ENCODE results near the gene SLC39A8.
"Not testable (repeated sequence)": the region's sequence is repeated elsewhere in the genome, so short reads cannot be mapped to it uniquely, and the experiment has no call there.

SLC39A8 gene

DNA sequence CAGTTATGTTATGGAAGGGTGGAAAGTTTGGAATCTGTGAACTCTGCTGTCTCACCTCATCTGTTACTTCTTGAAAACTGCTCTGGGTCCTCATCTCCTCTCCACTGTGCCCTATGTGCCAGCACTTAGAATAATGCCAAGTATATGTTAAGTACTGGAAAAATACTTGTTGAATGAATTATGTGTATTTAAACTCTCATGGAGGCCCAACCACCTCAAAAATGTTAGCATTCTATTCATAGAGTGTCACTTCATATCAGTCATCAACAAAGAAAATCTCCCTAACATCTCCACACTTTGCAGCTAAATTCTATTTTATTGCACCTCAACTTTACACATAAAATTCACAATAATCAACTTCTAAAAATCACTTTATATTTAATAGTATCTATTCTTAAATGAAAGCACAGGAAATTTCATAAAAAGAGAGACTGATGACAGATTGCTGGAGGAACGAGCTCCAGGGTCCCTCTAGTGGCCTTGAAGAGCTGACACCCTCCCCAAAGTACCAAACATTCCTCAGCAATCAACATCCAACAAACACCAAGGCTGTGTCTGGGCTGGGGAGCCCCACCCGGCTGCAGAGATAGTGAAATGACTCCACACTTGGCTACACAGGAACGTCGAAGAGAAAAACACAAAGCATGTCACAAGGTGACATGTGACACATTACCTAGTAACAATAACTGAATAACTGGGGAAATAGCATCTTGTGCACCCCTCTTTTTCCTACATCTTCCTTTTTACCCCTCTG is 45.8 kb downstream of the SLC39A8 start:
- no peak for DNase-seq (ENCODE audit: low read depth)

GRCh38 chr4:102298716-102299115 is 46.6 kb downstream of the SLC39A8 start:
- no peak for DNase-seq (ENCODE audit: low read depth)

DNA sequence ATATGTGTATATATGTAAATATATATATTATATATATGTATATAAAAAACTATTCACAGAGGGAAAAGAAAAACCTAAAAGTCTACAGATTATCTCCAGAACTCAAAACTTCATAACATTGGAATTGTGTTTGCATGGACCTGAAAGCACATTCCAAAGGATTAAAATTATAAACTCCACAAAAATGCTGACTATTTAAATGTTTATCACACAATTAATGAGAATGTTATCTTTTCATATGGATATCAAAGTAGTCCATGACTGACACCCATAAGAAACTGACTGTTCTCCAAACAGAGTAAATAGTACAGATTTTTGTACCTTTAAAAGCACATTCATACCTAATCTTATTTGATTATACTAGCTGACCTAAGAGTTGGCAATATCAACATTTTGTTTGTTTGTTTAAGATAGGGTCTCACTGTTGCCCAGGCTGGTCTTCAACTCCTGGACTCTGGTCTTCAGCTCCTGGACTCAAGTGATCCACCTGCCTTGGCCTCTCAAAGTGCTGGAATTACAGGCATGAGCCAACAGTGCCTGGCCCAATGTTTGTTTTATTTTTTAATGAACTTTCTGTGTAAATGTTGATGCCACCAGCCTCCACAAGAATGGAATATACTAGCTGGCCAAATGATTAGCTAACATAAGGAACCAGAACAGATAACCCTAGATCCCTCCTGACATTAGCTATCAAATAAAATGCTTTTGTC is 50.0 kb downstream of the SLC39A8 start:
- no peak for DNase-seq (ENCODE audit: low read depth)

DNA sequence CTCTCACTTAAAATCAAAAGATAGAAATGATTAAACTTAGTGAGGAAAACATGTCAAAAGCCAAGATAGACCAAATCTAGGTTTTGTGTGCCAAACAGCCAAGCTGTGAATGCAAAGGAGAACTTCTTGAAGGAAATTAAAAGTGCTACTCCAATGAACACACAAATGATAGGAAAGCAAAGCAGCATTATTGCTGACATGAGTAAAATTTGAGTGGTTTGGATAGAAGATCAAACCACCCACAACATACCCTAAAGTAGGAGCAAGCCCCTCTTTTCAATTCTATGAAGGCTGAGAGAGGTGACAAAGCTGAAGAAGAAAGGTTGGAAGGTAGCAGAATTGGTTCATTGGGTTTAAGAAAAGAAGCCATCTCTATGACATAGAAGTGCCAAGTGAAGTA is 56.8 kb downstream of the SLC39A8 start:
- no peak for DNase-seq (ENCODE audit: low read depth)

- DNase-seq (ENCODE audit: low read depth), result no peak
Measured at GRCh38 chr4:102285831-102286230, 59.5 kb downstream of the SLC39A8 start.

DNA sequence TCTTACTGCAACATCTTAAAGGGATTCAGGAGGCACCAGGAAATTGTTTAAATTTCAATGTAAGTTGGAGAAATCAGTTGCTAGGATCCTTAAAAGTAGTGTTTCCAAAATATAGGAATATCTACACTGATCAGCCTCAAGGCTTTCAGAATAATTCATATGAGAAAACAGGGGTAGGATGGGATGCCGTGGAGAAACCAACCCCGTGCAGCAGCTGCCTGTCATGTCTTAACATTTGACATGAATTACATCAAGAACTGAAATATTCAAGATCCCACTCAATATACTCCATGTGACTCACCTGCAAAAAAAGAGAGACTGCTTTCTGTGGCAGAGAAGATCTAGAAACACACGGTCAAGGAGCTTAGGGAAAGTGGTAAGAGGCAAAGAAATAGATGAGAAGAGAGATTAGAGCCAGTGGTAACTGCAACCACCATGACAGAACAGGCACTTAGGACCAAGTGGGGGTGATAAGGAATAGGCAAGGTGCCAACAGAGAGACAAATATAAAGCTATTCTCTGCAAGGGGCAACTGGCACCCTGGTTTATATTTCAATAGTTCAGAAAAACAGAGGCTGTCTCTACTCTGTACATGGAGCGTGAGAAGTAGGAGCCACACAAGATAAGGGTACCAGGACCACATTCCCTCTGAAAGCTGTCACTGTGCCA is 64.0 kb downstream of the SLC39A8 start:
- DNase-seq (ENCODE audit: low read depth), result no peak

DNA sequence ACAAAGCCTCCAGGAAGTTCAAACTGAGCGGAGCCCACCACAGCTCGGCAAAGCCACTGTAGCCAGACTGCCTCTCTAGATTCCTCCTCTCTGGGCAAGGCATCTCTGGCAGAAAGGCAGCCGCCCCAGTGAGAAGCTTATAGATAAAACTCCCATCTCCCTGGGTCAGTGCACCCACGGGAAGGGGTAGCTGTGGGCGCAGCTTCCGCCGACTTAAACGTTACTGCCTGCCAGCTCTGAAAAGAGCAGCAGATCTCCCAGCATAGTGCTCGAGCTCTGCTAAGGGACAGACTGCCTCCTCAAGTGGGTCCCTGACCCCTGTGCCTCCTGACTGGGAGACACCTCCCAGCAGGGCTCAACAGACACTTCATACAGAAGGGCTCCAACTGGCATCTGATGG is 72.0 kb downstream of the SLC39A8 start:
- not testable (repeated sequence) for DNase-seq (ENCODE audit: low read depth)

DNA sequence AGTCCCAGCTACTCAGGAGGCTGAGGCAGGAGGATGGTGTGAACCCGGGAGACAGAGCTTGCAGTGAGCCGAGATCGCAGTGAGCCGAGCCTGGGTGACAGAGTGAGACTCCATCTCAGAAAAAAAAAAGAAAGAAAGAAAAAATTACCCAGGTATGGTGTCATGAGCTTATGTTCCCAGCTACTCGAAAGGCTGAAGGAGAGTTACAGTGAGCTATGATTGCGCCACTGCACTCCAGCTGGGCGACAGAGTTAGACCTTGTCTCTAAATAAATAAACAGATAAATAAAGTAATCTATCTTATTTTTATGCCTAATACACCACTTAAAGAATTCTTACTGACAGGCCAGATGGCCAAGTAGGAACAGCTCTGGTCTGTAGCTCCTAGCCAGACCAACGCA is 73.0 kb downstream of the SLC39A8 start:
- no peak for DNase-seq (ENCODE audit: low read depth)

DNA sequence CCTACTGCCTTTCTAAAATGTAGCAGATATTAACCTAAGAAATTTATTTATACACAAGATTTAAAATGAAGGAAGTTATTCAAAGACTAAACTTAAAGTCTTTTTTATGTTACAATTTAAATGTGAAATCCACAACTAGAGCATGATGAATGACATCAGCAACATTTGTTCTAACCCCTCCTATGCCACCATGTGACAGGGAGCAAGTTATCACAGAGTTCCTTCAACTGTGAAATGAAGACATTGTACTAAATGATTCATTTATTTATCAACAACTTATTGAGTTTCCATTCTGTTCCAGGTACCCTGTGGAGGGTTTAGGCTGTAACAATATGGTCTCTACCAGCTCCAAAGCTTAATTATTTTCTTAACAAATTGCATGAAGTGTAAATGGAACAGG is 76.9 kb downstream of the SLC39A8 start:
- no peak for DNase-seq (ENCODE audit: low read depth)

GRCh38 chr4:102263024-102263787 is 82.1 kb downstream of the SLC39A8 start:
- DNase-seq (ENCODE audit: low read depth), result no peak

DNA sequence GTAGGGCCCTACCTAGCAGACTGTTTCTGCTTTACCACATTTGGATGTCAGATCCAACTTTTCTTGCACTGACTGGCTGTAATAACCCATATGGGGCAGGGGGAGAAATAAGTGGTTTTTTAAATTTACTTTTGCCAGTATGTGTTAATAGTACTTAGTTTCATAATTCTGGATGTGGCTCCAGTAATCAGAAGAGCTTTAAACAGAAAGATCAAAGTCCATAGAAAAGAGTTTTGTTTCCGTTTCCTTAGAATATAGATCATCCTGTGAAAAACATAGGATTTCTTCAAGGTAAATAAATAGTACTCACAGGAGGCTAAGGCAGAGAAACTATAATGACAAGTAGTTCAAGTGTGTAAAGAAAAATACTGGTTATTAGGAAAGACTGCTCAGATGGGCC is 85.6 kb downstream of the SLC39A8 start:
- DNase-seq (ENCODE audit: low read depth), result no peak

GRCh38 chr4:102259081-102259480 is 86.2 kb downstream of the SLC39A8 start:
- no peak for DNase-seq (ENCODE audit: low read depth)

DNA sequence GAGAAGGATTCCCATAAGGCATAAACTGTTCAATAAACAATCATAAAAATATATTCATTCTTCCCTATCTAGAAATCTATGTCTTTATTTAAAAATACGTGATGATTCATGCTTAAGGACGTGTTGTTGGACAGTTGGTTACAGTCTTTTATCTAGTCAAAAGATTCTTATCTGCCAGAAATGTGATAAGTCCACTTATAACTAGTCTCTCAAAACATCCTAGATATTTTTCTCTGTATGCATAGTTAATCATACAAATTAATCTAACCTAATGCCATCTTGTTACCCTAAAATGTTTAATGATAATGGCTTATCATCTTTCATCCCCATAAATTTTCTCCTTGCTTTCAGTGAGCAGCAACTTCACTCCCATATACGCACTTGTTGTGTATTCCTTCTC is 89.0 kb downstream of the SLC39A8 start:
- DNase-seq (ENCODE audit: low read depth), result no peak

DNA sequence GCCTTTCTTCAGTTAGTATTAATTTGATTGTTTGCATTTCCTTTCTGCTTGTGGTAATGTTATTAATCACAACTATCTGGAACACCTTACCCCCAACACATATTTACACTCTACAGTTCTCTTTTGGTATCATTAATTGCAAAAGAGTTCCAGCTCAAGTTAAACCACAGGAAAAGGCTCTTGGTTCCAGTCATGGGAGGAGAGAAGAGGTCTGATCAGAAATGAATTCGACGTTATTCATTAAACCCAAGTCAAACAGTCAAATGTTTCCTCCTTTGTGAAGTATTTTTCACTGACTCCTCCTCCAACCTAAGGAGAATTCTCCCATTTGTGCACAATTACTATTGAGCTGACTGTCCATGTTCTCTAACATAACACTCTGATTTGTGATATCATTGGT is 91.4 kb downstream of the SLC39A8 start:
- no peak for DNase-seq (ENCODE audit: low read depth)

- no peak for DNase-seq (ENCODE audit: low read depth)
Measured at GRCh38 chr4:102252171-102252570, 93.1 kb downstream of the SLC39A8 start.

- DNase-seq (ENCODE audit: low read depth), result no peak
Measured at GRCh38 chr4:102250341-102250740, 94.9 kb downstream of the SLC39A8 start.

DNA sequence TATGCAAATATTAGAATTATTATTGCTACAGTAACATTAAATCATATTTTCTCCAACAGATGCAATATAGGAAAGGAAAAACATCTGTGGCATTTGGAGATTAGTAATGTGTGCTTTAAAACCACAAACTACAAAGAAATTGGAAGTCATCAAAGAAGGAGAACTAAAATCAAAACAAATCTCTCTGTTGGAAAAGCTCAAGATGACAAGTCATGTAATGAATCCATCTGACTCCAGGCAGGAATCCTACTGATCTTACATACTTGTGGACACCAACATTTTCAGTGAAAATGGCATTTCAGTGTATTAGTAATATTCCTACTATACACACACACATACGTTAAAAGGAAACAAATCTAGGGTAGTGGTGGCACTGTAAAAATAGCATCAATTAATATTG is 98.2 kb downstream of the SLC39A8 start:
- DNase-seq (ENCODE audit: low read depth), result no peak

- DNase-seq (ENCODE audit: low read depth), result no peak
Measured at GRCh38 chr4:102246416-102246815, 98.9 kb downstream of the SLC39A8 start.

DNA sequence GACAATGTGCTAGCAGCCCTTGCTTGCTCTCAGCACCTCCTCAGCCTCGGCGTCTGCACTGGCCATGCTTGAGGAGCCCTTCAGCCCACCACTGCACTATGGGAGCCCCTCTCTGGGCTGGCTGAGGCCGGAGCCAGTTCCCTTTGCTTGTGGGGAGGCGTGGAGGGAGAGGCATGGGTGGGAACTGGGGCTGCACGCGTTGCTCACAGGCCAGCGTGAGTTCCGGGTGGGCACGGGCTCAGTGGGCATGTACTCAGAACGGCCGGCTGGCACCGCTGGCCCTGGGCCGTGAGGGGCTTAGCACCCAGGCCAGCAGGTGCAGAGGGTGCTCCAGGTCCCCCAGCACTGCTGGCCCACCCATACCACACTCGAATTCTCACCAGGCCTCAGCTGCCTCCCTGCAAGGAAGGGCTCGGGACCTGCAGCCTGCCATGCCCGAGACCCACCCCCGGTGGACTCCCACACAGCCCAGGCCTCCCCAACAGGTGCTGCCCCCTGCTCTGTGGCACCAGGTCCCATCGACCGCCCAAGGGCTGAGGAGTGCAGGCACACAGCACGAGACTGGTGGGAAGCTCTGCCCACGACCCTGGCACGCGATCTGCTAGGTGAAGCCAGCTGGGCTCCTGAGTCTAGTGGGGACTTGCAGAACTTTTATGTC is 100.3 kb downstream of the SLC39A8 start:
- no peak for DNase-seq (ENCODE audit: low read depth)

GRCh38 chr4:102243296-102243695 is 102.0 kb downstream of the SLC39A8 start:
- DNase-seq (ENCODE audit: low read depth), result not testable (repeated sequence)

- no peak for DNase-seq (ENCODE audit: low read depth)
Measured at GRCh38 chr4:102234243-102234838, 110.9 kb downstream of the SLC39A8 start.
